K562 (cell line): ENCODE data around the gene HS3ST5. TPM values are rescaled to one million over a fixed set of nuclear protein-coding genes. Genes with fewer than 3 reads are reported as not detected.

Experiments
- ATAC-seq: fragments of 200-7000 bp; cut with Tn5 transposase; 3 replicates; pipeline ENCODE4 v1.9.1; 2020; ENCODE audit warnings: moderate library complexity
- BruUV-seq: library from RNA; stranded (reverse); fragments of 400-500 nt; replicated peaks from 2 replicates; lab custom pipeline; 2021; lab: Mats Ljungman, UMichigan
- CTCF ChIA-PET: fragments of 300-600 bp; formaldehyde crosslinking; extraction: SDS; loops from one replicate; lab custom pipeline; 2021; ENCODE audit warnings: low intra/inter-chr PET ratio; lab: Yijun Ruan, JAX
- POLR2A ChIA-PET: fragments of 300-600, 350-650 bp; sonication (Branson Sonifier 250); formaldehyde crosslinking; extraction: SDS; loops from one replicate; lab custom pipeline; 2021; ENCODE audit warnings: antibody characterized with exemption, inconsistent platforms; lab: Yijun Ruan, JAX
- DNase-seq, 4 experiments: peaks; one replicate each; pipeline versions ENCODE4 v3.0.0 to v3.0.0-alpha.2; 2011 to 2018; ENCODE audit warnings: low spot score in 3 of 4, mixed read lengths in 3 of 4; ENCODE audit errors: extremely low read depth in 1 of 4
- FAIRE-seq: peaks from 2 replicates; lab custom pipeline; 2011; peaks lifted over from hg19 to GRCh38; lab: Jason Lieb, UNC
- H2AFZ ChIP-seq: 2 replicates; pipeline ENCODE4 v1.6.0; 2011; ENCODE audit warnings: low read depth, low read length, control low read depth, inconsistent platforms
- H3K27ac ChIP-seq: fragments of 200-600 bp; 3 replicates; pipeline ENCODE4 v1.8.0; 2011; ENCODE audit warnings: low read depth, mild to moderate bottlenecking, control low read depth, inconsistent platforms, low read length, moderate library complexity, mixed read lengths; ENCODE audit errors: extremely low read depth
- H3K27me3 ChIP-seq, 2 experiments: fragments of 300-600 bp in 1 of 2; 2 replicates in 1 of 2; 3 replicates in 1 of 2; pipeline versions ENCODE4 v1.6.0 to v1.8.0; 2011; ENCODE audit warnings: inconsistent platforms in 2 of 2, low read length in 2 of 2, mild to moderate bottlenecking in 1 of 2, mixed read lengths in 1 of 2, moderate library complexity in 1 of 2; ENCODE audit not compliant: control insufficient read depth in 2 of 2, insufficient read depth in 2 of 2
- H3K36me3 ChIP-seq: fragments of 300-600 bp; 3 replicates; pipeline ENCODE4 v1.8.0; 2011; ENCODE audit warnings: mild to moderate bottlenecking, low read length, inconsistent platforms; ENCODE audit not compliant: control insufficient read depth, insufficient read depth
- H3K4me1 ChIP-seq, 2 experiments: fragments of 200-600 bp in 1 of 2; replicated peaks in 1 of 2; 2 replicates in 1 of 2; 3 replicates in 1 of 2; pipeline versions ENCODE4 v1.5.1 to v1.8.0; 2011; ENCODE audit warnings: inconsistent platforms in 2 of 2, low read length in 2 of 2, mild to moderate bottlenecking in 1 of 2, mixed read lengths in 1 of 2, moderate library complexity in 1 of 2; ENCODE audit not compliant: control insufficient read depth in 2 of 2, insufficient read depth in 2 of 2
- H3K4me2 ChIP-seq: 2 replicates; pipeline ENCODE4 v1.6.1; 2011; ENCODE audit warnings: low read length, control low read depth, inconsistent platforms, mixed read lengths; ENCODE audit not compliant: insufficient read depth
- H3K4me3 ChIP-seq: fragments of 200-600 bp; sonication (generic), shearing (Covaris generic); 2 replicates; pipeline ENCODE4 v1.5.1; 2016; ENCODE audit warnings: control low read depth, inconsistent platforms
- H3K79me2 ChIP-seq: fragments of 200-600 bp; 3 replicates; pipeline ENCODE4 v1.8.0; 2011; ENCODE audit warnings: low read length, inconsistent platforms; ENCODE audit not compliant: control insufficient read depth, insufficient read depth
- H3K9ac ChIP-seq, 2 experiments: 2 replicates each; pipeline versions ENCODE4 v1.6.0 to v1.6.1; 2011; ENCODE audit warnings: low read depth in 2 of 2, low read length in 2 of 2, control low read depth in 1 of 2, inconsistent platforms in 1 of 2, mild to moderate bottlenecking in 1 of 2, mixed read lengths in 1 of 2; ENCODE audit not compliant: insufficient read depth in 1 of 2
- H3K9me1 ChIP-seq: one replicate; pipeline ENCODE4 v1.6.0; 2011; ENCODE audit warnings: inconsistent platforms, mild to moderate bottlenecking, low read length, moderate library complexity; ENCODE audit not compliant: control insufficient read depth, insufficient read depth
- H3K9me3 ChIP-seq: replicated peaks from 2 replicates; pipeline ENCODE4 v1.5.1; 2011; ENCODE audit warnings: low read depth, low read length, inconsistent platforms; ENCODE audit not compliant: control insufficient read depth, insufficient read depth
- H4K20me1 ChIP-seq: replicated peaks from 2 replicates; pipeline ENCODE4 v1.6.1; 2011; ENCODE audit warnings: low read length, inconsistent platforms, mixed read lengths; ENCODE audit not compliant: control insufficient read depth, insufficient read depth
- CBX5 ChIP-seq: IDR thresholded peaks from 2 replicates; pipeline ENCODE4 v1.6.1; 2014; ENCODE audit warnings: low read depth, borderline replicate concordance
- CC2D1A ChIP-seq: fragments of 450-650 bp; IDR thresholded peaks from 2 replicates; pipeline ENCODE4 v1.6.1; 2017; ENCODE audit warnings: mild to moderate bottlenecking
- CREB5 ChIP-seq: fragments of 250-450 bp; sonication (Bioruptor Pico); IDR thresholded peaks from 2 replicates; pipeline ENCODE4 v1.5.0; 2020; ENCODE audit warnings: mild to moderate bottlenecking
- E2F8 ChIP-seq: fragments of 450-650 bp; IDR thresholded peaks from 2 replicates; pipeline ENCODE4 v1.7.1; 2018; ENCODE audit warnings: mild to moderate bottlenecking, low read depth; ENCODE audit not compliant: partially characterized antibody
- HDGF ChIP-seq: fragments of 450-650 bp; IDR thresholded peaks from 2 replicates; pipeline ENCODE4 v1.6.1; 2016
- KHSRP ChIP-seq: fragments of 450-650 bp; IDR thresholded peaks from 2 replicates; pipeline ENCODE4 v1.6.1; 2017
- LARP7 ChIP-seq: fragments of 450-650 bp; IDR thresholded peaks from 2 replicates; pipeline ENCODE4 v1.6.1; 2016
- MCM3 ChIP-seq: fragments of 450-650 bp; IDR thresholded peaks from 2 replicates; pipeline ENCODE4 v1.6.1; 2016
- MTF1 ChIP-seq: fragments of 250-450 bp; sonication (Bioruptor Pico); IDR thresholded peaks from 2 replicates; pipeline ENCODE4 v1.9.0; 2021; ENCODE audit warnings: moderate library complexity, mild to moderate bottlenecking, inconsistent platforms, borderline replicate concordance
- NR3C1 ChIP-seq: sonication (generic); formaldehyde crosslinking; IDR thresholded peaks from 2 replicates; pipeline ENCODE4 v1.8.1; 2022; ENCODE audit warnings: missing genetic modification reagents
- PHB ChIP-seq: fragments of 250-450 bp; sonication (Bioruptor Pico); IDR thresholded peaks from 2 replicates; pipeline ENCODE4 v1.5.0; 2021
- SAFB2 ChIP-seq: fragments of 200-400 bp; formaldehyde crosslinking; IDR thresholded peaks from 2 replicates; pipeline ENCODE4 v1.6.1; 2018; ENCODE audit warnings: borderline replicate concordance, low read length, low read depth, moderate library complexity; ENCODE audit not compliant: severe bottlenecking
- SMAD2 ChIP-seq: fragments of 150-350 bp; IDR thresholded peaks from 2 replicates; pipeline ENCODE4 v1.6.1; 2014; ENCODE audit warnings: low read depth, mild to moderate bottlenecking, low read length
- TFE3 ChIP-seq: fragments of 450-650 bp; formaldehyde crosslinking; IDR thresholded peaks from 2 replicates; pipeline ENCODE4 v1.4.0; 2020; ENCODE audit warnings: mild to moderate bottlenecking, mixed read lengths
- ZC3H11A ChIP-seq: IDR thresholded peaks from 2 replicates; pipeline ENCODE4 v1.6.1; 2012; ENCODE audit warnings: low read depth, low read length, improper control_type of control experiment
- ZNF324 ChIP-seq: fragments of 250-450 bp; sonication (Bioruptor Pico); IDR thresholded peaks from 2 replicates; pipeline ENCODE4 v1.4.0; 2020; ENCODE audit warnings: mild to moderate bottlenecking
- ZNF766 ChIP-seq: fragments of 200-800 bp; sonication (Bioruptor generic); conservative IDR thresholded peaks from 2 replicates; pipeline ENCODE4 v1.6.1; 2016; ENCODE audit warnings: missing genetic modification characterization, missing compliant biosample characterization
- WGBS: fragments of 100-300 bp; shearing (Covaris generic); methylation state at CpG from one replicate; pipeline ENCODE4 v1.1.6; 2016; ENCODE audit warnings: low coverage, mixed read lengths; ENCODE audit not compliant: insufficient coverage; ENCODE audit errors: missing lambda C conversion rate; 5-methylcytosine and 5-hydroxymethylcytosine counted together
- in situ Hi-C: fragments of 300-500 bp; cut with MboI; formaldehyde crosslinking; loops from 4 replicates; pipeline ENCODE4 v1.15.0; 2018; ENCODE audit warnings: inconsistent platforms, mixed read lengths
- intact Hi-C: fragments of 100-400 bp; cut with micrococcal nuclease; formaldehyde crosslinking; loops from 2 replicates; pipeline ENCODE4 v1.14.2; 2022
- polyA plus RNA-seq, 8 experiments: library from polyadenylated mRNA; depleted of rRNA in 4 of 8; stranded (reverse) in 5 of 8; unstranded in 3 of 8; fragments of >200 nt; fragmentation: Nextera tagmentation in 2 of 8; fragmentation: Illumina TruSeq in 1 of 8; extraction: Ambion mirVana in 2 of 8; extraction: Trizol in 1 of 8; gene quantifications; 2 replicates each; pipeline versions ENCODE4 v1.2.1 to v1.2.3, GENCODE V29; 2011 to 2014; ENCODE audit warnings: inconsistent platforms in 1 of 8, missing spikeins in 1 of 8
- total RNA-seq, 7 experiments: library from RNA; depleted of rRNA in 6 of 7; stranded (reverse); fragments of >200 nt in 6 of 7; fragmentation: Illumina TruSeq in 2 of 7; extraction: Trizol in 2 of 7; gene quantifications; 2 replicates each; pipeline versions ENCODE4 v1.2.1 to v1.2.3, GENCODE V29; 2011 to 2021; ENCODE audit warnings: low replicate concordance in 1 of 7

HS3ST5 gene
- total and polyA plus RNA-seq, 9 of the 15 experiments (the other 6 are each of a cell fraction or from before 2014, with no cell fraction given), result not detected

GRCh38 chr6:114068771-114069170 is 274.1 kb downstream of the HS3ST5 start:
- ChIA-PET CTCF (no interaction called here), POLR2A (no interaction called here)
- in situ Hi-C loops (no loop called here), intact Hi-C loops (no loop called here)
- Histone ChIP-seq H3K27me3 (no peaks in the 10 kb centered on the region), H3K27ac (no peak overlapping the region), H3K4me1 (no peaks in the 10 kb centered on the region), H3K4me3 (no peak overlapping the region), H3K9ac (no peak overlapping the region), H3K4me2 (no peak overlapping the region), H3K9me3 (no peaks in the 10 kb centered on the region), H3K9me1 (no peaks in the 10 kb centered on the region), H2AFZ (no peak overlapping the region), H3K36me3 (no peaks in the 10 kb centered on the region), H3K79me2 (no peaks in the 10 kb centered on the region), H4K20me1 (no peaks in the 10 kb centered on the region)
- no peak for ATAC-seq
- BruUV-seq, result no TSS peak
- TF ChIP-seq ZC3H11A, result no peak
- TF ChIP-seq MCM3, result no peak
- no peak for TF ChIP-seq LARP7
- no peak for TF ChIP-seq HDGF
- no peak for TF ChIP-seq CREB5 (CRISPR knock-in tag)
- TF ChIP-seq KHSRP, result no peak
- no peak for TF ChIP-seq CBX5
- no peak for TF ChIP-seq CC2D1A
- no peak for TF ChIP-seq ZNF766
- TF ChIP-seq NR3C1 (CRISPR knock-in tag), result no peak
- TF ChIP-seq ZNF324, result no peak
- no peak for TF ChIP-seq MTF1
- no peak for TF ChIP-seq SMAD2
- no peak for TF ChIP-seq PHB (CRISPR knock-in tag)
- no peak for TF ChIP-seq TFE3 (CRISPR knock-in tag)
- TF ChIP-seq E2F8, result no peak
- no peak for TF ChIP-seq SAFB2
- DNase-seq, result no peak
- no peak for FAIRE-seq
- 0% methylated on average over 3 of the region's 3 CpGs for WGBS
